ENCODE data around the gene RBMXL3.

GRCh38 chrX:115237056-115237455 is 47.8 kb downstream of the RBMXL3 start:
- TF ChIP-seq TAF1 (IDR thresholded peaks at IDR 0.05; ENCODE audit: low read depth, low read length) (no peak), POLR2A (IDR thresholded peaks at IDR 0.05; ENCODE audit: low read depth, low read length) (no peak)

Measured in GM12891 (cell line).